NCI-H774 (cell line): ENCODE results near the gene HSPBP1.

Experiments
- DNase-seq: peaks from one replicate; lab custom pipeline; 2025; lab: John Stamatoyannopoulos, UW

HSPBP1 gene

GRCh38 chr19:55304980-55305379, 25.1 kb upstream of the HSPBP1 start:
- no peak for DNase-seq

- no peak for DNase-seq
Measured at GRCh38 chr19:55304279-55304978, 24.5 kb upstream of the HSPBP1 start.

GRCh38 chr19:55303477-55303876, 23.6 kb upstream of the HSPBP1 start:
- no peak for DNase-seq

- no peak for DNase-seq
Measured at GRCh38 chr19:55302318-55302703, 22.4 kb upstream of the HSPBP1 start.

DNA sequence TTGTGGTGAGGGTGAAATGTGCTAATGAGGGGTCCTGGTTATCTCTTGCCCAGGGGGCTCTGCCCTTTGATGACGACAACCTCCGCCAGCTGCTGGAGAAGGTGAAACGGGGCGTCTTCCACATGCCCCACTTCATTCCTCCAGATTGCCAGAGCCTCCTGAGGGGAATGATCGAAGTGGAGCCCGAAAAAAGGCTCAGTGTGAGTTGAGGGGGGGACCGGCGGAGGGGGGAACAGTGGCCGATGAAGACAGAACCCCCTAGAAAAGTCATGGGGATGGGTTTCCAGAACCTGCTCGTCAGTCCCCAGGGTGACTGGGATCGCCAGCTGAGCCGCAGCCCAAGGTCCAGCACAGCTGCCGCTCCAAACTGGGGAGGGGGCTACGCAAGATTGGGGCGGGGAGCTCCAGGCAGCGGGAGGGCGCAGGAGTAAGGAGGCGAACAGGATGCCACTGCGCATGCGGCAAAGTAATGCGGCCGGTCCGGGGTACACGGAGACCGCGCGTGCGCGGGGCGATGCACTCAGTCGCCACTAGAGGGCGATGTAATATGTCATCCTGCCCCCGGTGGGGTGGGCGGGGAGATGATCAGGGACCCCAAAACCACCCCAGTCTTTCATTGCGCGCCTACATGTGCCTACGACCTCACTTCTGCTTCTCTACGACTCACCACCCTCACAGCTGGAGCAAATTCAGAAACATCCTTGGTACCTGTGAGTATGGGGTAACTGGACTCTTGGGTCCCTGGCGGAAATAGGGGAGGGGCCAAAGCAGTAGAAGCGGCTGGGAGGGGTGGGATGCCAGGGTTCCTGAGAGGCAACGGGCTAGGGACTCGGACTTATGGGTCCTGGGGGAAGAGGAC, 21.8 kb upstream of the HSPBP1 start:
- peak; percentile 58 for DNase-seq

- no peak for DNase-seq
Measured at GRCh38 chr19:55300886-55301458, 21.1 kb upstream of the HSPBP1 start.

DNA sequence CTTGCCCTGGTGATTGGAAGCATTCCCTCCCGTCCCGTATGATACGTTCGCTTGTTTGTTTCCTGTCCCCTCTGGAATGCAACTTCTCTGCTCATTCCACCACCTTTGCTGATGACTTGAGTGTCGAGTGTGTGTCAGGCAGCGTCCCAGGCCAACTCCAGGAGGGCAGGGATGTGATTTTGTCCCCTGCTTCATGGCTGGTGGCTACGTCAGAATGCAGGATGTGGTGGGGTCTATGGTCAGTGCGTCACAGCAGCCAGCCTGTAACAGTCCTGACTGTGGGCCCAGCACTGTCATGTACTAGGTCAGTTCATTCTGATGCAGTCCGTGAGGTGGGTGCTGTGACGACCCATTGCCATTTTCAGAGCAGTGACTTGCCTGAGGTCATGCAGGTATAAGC, 20.1 kb upstream of the HSPBP1 start:
- DNase-seq = no peak

DNA sequence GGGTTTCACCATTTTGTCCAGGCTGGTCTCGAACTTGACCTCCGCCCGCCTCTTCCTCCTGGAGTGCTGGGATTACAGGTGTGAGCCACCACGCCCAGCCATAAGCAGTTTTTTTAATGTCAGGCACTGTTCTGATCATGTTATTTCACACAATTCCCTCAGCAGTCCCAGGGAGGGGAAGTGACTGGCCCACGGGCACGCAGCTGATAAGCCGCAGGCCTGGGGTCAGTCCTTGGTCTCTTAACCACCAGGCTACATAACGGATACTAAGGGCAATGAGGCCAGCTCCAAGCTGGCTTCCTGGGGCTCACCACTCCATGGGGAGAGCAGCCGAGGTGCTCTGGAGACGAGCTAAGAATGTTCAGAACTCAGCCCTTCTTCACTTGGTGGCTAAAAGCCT, 17.4 kb upstream of the HSPBP1 start:
- no peak for DNase-seq

DNA sequence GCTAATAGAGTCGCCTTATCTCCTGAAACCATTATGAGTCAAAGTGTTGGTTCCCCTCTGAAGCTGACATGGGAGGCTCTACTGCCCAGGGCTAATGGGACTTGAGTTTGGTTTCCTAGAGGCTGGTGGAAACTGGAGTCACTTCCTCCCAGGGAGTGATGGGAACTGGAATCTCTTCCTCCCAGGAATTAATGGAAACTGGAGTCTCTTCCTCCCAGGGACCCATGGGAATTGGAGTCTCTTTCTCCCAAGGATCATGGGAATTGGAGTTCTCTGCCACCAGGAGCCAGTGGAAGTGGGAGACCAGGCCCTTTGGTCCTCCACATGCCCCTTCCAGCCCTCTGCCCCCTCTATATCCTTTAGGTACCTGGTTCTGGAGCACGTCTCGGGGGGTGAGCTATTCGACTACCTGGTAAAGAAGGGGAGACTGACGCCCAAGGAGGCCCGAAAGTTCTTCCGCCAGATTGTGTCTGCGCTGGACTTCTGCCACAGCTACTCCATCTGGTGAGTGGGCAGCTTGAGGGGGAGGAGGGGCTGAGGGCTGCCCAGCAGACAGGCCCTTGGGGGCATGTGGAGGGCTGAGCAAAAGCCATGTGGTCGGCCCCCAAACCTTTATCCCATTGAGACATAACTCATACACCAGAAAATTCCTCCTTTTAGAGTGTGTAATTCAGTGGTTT, 9.3 kb upstream of the HSPBP1 start:
- DNase-seq = no peak

DNA sequence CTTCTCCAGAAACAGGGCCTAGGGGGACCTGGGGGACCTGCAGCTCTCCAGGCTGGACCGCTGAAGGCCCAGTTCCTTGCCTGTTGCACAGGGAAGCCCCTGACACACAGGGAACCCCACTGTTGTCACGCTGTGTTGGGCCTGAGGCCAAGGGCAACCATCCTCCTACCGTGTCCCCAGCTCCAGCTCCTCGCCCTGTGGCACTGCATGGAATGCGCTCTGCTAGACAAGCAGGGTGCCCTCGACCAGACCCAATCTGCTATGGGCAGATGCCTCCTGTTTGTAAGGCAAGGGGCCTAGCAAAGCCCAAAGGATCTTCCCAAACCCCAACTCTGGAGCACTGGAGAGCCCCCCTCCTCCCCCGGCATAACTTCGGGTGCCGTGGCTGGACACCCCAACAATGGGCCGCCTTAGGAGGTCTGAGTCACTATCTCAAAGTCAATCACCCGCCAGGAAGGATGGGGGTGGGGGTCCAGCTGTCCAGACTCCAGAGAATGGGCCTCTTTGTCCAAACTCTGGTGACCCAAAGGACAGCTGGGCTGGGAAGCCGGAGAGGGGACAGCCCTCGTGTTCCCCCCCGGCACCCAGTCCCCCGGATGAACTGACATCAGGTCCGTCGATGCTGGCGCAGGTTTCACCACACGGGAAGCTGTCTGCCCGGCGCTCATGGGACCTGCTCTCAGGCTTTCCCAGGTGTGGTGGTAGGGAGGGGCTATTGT, 7.6 kb upstream of the HSPBP1 start:
- DNase-seq = no peak

DNA sequence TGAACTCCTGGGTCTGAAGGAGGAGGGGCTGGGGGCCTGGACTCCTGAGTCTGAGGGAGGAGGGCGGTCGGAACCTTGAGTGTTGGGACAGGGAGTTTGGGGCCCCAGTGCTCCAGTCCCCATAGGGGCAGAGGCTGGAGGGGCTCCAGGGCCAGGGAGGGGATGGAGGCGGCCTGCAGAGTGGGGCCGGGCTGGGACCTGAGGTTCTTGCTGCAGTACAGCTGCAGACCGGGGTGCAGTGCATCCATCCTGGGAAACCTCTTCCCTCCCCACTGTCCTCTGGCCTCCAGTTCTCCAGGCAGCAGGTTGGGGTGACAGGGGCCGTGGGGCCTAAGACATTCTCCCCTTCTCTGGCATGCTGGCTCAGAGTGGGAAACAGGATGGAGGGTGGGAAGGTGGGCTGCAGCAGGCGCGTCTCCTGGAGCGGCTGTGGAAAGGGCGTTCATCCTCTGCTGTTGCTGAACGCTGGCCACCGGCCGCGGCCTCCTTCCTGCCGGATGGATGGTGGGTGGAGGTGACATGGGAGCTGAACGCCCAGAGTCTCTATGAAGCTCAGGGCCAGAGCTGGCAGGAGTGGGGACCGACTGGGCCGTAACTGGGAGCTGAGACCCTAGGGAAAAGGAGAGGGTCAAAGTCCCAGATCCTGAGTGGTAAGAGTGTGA, 5.5 kb upstream of the HSPBP1 start:
- DNase-seq = no peak

GRCh38 chr19:55284405-55285058, 4.6 kb upstream of the HSPBP1 start:
- DNase-seq = no peak

DNA sequence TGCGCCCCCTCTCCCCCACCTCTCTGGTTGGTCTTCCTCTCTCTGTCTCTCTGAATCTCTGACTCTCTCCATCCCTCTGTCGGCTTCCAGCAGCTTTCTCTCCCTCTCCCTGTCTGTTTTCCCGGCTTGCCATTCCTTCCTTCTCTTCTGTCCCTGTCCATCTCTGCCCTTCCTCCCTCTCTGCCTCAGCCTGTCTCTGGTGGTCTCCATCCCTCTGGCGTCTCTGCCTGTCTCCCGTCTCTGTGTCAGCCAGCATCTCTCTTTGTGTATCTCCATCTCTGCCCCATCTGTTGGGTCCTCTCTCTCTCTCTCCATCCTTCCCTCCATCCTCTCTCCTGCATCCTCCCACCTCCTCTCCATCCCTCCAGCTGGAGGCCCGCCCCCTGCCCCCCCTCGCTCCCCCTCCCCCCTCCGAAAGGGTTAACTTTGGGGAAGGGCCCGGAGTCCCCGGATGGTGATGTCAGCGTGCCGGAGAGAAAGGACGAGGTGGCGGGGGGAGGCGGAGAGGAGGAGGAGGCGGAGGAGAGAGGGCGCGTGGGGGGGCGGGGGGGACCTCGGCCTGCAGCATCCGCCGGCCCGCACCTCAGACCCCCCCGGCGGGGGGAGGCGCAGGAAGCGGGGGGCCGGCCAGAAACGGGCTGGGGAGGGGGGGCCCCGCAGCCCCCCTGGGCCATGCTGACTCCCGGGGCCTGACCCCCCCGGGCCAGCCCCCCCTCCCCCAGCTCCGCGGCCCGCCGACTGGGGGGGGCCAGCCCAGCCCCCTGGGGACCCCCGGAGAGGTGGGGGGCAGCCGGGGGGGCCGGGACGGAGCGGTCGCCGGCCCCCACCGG, 3.9 kb upstream of the HSPBP1 start, which contains the start of gene BRSK1:
Gene BRSK1, plus strand, starts transcription at position 450 of the 830 bp plus-strand sequence. CDS start 446 bp downstream, outside the sequence.
- peak; percentile 74 for DNase-seq

- DNase-seq = no peak
Measured at GRCh38 chr19:55279340-55279739, 570 bp downstream of the HSPBP1 start.

DNA sequence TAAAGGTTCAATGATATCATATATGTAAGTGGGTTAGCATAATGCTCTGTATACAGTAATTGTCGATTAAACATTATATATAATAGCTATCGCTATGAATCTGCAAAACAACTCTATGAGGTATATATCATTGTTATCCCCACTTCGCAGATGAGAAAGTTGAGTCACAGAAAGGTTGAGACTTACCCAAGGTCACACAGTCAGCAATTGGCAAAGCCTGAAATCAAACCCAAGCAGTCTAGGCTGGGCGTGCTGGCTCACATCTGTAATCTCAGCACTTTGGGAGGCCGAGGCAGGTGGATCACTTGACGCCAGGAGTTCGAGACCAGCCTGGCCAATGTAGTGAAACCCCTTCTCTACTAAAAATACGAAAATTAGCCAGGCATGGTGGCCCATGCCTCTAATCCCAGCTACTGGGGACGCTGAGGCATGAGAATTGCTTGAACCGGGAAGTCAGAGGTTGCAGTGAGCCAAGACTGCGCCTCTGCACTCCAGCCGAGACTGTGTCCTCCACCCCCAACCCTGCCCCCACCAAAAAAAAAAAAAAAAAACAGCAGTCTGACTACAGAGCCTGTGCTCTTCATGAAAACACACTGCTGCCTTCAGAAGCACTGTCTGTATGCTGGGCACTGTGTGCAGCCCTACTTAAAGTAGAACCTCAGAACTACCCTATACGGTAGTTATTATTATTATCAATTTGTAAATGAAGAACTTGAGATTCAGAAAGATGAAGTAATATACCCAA, 1.3 kb downstream of the HSPBP1 start:
- DNase-seq = no peak

DNA sequence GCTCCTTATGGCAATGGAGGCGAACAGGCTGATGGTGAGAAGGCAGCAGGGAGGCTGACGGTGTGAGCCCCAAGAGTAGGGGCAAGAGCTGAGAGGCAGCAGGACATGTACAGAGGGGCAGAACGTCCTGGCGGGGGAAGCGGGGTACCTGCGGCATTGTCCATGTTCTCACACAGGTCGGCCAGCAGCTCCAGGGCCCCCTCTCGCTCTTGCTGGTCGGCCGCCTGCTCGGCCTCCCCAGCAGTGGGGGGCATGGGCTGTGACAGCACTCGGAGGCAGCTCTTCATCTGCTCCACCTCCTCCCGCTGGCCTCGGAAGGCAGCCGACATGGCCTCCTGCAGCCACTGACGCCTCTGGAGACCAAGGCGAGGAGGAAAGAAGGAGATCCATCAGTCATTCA, 2.4 kb downstream of the HSPBP1 start:
- DNase-seq = no peak

GRCh38 chr19:55276720-55277430, 3.0 kb downstream of the HSPBP1 start:
- DNase-seq = no peak
